Measurements from ENCODE around the gene ST6GALNAC3.

The ST6GALNAC3 gene

DNA sequence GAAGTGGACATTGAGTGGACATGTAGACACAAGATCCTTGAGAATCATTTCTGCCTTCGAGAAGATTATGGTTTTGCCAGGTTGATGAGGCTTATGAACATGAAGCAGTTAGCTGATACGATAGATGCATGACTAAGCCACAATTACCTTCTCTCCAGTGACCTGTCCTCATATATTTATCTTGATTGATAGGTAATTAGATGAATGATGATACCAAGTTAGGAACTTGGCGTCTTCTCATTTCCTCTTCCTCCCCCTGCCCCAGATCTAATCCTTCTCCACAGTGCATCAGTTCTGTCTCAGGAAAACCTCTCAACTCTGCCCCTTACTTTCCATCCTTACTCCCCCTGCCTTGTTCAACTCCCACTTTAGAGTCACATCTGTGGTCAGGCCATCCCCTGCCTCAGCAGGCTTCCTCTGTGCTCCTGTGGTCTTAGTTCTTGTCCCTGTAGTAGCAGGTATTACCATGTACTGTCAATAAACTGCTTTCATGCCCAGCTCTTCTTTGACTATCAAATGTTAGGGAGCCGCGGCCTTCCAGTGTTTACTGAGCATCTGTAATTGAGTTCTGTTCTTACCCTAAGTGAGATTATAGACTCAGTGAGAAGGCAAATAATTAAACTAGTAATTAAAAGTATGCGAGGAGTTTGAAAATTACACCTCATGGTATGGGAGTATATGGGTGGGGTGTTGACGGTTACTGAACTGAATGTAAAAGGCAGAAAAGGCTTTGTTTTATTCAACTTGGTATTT lies 5.1 kb downstream of the ST6GALNAC3 start (continued):
- TF ChIP-seq RBAK (tag by site-specific recombination; IDR thresholded peaks at IDR 0.05) (no peak), ZEB2 (tag by site-specific recombination; IDR thresholded peaks at IDR 0.05) (0 out of 2 replicates have a peak, but pooled peaks have one; percentile 32), ZBTB26 (tag by site-specific recombination; optimal IDR thresholded peaks at IDR 0.05) (no peak), ZFP37 (tag by site-specific recombination; IDR thresholded peaks at IDR 0.05) (no peak), ZNF654 (tag by site-specific recombination; IDR thresholded peaks at IDR 0.05; ENCODE audit: low read depth) (no peak), ZNF600 (tag by site-specific recombination; IDR thresholded peaks at IDR 0.05) (peak; percentile 86), ZNF621 (tag by site-specific recombination; IDR thresholded peaks at IDR 0.05) (no peak), ZNF211 (tag by site-specific recombination; IDR thresholded peaks at IDR 0.05; ENCODE audit: low read depth) (no peak), ZBTB48 (tag by site-specific recombination; IDR thresholded peaks at IDR 0.05) (0 out of 2 replicates have a peak, but pooled peaks have one; percentile 36)
- TF ChIP-seq, protein P1, sequence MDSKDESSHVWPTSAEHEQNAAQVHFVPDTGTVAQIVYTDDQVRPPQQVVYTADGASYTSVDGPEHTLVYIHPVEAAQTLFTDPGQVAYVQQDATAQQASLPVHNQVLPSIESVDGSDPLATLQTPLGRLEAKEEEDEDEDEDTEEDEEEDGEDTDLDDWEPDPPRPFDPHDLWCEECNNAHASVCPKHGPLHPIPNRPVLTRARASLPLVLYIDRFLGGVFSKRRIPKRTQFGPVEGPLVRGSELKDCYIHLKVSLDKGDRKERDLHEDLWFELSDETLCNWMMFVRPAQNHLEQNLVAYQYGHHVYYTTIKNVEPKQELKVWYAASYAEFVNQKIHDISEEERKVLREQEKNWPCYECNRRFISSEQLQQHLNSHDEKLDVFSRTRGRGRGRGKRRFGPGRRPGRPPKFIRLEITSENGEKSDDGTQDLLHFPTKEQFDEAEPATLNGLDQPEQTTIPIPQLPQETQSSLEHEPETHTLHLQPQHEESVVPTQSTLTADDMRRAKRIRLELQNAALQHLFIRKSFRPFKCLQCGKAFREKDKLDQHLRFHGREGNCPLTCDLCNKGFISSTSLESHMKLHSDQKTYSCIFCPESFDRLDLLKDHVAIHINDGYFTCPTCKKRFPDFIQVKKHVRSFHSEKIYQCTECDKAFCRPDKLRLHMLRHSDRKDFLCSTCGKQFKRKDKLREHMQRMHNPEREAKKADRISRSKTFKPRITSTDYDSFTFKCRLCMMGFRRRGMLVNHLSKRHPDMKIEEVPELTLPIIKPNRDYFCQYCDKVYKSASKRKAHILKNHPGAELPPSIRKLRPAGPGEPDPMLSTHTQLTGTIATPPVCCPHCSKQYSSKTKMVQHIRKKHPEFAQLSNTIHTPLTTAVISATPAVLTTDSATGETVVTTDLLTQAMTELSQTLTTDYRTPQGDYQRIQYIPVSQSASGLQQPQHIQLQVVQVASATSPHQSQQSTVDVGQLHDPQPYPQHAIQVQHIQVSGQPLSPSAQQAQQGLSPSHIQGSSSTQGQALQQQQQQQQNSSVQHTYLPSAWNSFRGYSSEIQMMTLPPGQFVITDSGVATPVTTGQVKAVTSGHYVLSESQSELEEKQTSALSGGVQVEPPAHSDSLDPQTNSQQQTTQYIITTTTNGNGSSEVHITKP (tag by site-specific recombination; IDR thresholded peaks at IDR 0.05), result 0 out of 2 replicates have a peak, but pooled peaks have one; percentile 35
- TF ChIP-seq, protein P2, sequence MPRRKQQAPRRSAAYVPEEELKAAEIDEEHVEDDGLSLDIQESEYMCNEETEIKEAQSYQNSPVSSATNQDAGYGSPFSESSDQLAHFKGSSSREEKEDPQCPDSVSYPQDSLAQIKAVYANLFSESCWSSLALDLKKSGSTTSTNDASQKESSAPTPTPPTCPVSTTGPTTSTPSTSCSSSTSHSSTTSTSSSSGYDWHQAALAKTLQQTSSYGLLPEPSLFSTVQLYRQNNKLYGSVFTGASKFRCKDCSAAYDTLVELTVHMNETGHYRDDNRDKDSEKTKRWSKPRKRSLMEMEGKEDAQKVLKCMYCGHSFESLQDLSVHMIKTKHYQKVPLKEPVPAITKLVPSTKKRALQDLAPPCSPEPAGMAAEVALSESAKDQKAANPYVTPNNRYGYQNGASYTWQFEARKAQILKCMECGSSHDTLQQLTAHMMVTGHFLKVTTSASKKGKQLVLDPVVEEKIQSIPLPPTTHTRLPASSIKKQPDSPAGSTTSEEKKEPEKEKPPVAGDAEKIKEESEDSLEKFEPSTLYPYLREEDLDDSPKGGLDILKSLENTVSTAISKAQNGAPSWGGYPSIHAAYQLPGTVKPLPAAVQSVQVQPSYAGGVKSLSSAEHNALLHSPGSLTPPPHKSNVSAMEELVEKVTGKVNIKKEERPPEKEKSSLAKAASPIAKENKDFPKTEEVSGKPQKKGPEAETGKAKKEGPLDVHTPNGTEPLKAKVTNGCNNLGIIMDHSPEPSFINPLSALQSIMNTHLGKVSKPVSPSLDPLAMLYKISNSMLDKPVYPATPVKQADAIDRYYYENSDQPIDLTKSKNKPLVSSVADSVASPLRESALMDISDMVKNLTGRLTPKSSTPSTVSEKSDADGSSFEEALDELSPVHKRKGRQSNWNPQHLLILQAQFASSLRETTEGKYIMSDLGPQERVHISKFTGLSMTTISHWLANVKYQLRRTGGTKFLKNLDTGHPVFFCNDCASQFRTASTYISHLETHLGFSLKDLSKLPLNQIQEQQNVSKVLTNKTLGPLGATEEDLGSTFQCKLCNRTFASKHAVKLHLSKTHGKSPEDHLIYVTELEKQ (tag by site-specific recombination; IDR thresholded peaks at IDR 0.05; ENCODE audit: borderline replicate concordance), result peak; percentile 59; the same call in 1 of the 2 replicates

DNA sequence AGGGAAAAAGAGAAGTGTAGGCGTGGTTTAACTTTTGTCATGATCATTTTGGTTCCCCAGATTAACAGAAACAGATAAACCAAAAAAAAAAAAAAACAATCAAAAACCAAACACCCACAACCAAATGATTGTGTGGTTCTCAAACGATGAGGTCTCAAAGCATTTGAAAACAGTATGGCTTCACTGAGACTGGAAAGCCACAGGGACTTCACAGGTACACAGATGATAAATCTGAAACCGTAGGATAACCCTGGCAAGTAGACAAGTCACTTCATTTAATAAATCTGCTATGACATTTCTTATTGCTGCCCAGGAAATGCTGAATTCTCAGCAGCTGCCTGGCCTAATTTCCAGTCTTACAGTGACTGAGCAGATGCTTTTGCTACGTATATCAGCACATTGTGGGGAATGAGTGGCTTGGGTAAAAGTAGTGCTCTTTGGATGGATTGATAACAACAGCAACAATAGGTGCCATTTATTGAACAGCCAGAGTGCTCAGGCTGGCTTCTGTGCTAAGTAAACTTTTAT lies 6.1 kb downstream of the ST6GALNAC3 start:
- Histone ChIP-seq H3K4me1 (ENCODE audit: control insufficient read depth, insufficient read depth, low read length) (peaks cover 21% of the 10 kb centered on the region), H3K4me3 (ENCODE audit: low read depth, low read length) (no peak overlapping the region), H3K36me3 (ENCODE audit: control insufficient read depth in 2 of 2, insufficient read depth in 1 of 2, low read length in 2 of 2) (no peaks in the 10 kb centered on the region), H3K9me3 (ENCODE audit: control insufficient read depth, insufficient read depth, low read depth, low read length) (no peaks in the 10 kb centered on the region), H3K27ac (ENCODE audit: extremely low read depth, low read depth, low read length) (no peak overlapping the region)
- CTCF ChIA-PET, result interaction anchor here (0.7 to 1.2 kb wide), 3 partner anchors 10 to 597 kb away, joined by 3 to 4 read pairs (median 3); no protein-coding TSS in a partner anchor
- POLR2A ChIA-PET, result no interaction called here
- 0 out of 2 replicates have a peak, but pooled peaks have one; percentile 47 for TF ChIP-seq ZBTB17 (tag by site-specific recombination; IDR thresholded peaks at IDR 0.05)
- no peak for TF ChIP-seq BCL11B (tag by site-specific recombination; IDR thresholded peaks at IDR 0.05; ENCODE audit: low read depth)
- no peak for TF ChIP-seq SP7 (tag by site-specific recombination; IDR thresholded peaks at IDR 0.05)
- TF ChIP-seq ZNF169 (tag by site-specific recombination; IDR thresholded peaks at IDR 0.05), result no peak
- no peak for TF ChIP-seq ZNF843 (tag by site-specific recombination; IDR thresholded peaks at IDR 0.05)
- TF ChIP-seq SETDB1 (IDR thresholded peaks at IDR 0.05; ENCODE audit: insufficient read length, low read length), result no peak
- TF ChIP-seq, protein P2 (tag by site-specific recombination; IDR thresholded peaks at IDR 0.05; ENCODE audit: borderline replicate concordance), result no peak
- no peak for TF ChIP-seq ZNF114 (tag by site-specific recombination; IDR thresholded peaks at IDR 0.05)
- TF ChIP-seq ZNF624 (tag by site-specific recombination; IDR thresholded peaks at IDR 0.05), result no peak

Measured in HEK293 (cell line).